ENCODE results near the gene SHBG.

The SHBG gene

DNA sequence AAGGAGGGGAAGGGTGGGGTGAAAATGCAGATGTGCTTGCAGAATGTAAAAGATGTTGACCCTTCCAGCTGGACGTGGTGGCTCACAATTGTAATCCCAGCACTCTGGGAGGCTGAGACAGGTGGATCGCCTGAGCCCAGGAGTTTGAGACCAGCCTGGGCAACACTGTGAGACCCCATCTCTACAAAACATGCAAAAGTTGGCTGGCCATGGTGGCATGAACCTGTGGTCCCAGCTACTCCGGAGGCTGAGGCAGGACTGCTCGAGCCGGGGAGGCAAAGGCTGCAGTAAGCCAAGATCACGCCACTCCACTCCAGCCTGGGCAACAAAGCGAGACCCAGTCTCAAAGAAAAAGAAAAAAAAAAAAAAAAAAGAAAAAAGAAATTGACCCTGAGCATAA is 38.5 kb downstream of the SHBG start:
- no peak overlapping the region for H3K27ac ChIP-seq (ENCODE audit: insufficient read depth, low read depth, low read length, poor library complexity, severe bottlenecking)
- no peaks in the 10 kb centered on the region for H3K9me3 ChIP-seq (ENCODE audit: control insufficient read depth, low read length)
- WGBS, 2 experiments: 88 to 90% methylated on average over 7 of the region's 7 CpGs
- H3K4me1 ChIP-seq (ENCODE audit: control insufficient read depth, insufficient read depth, low read length): peaks cover 8% of the 10 kb centered on the region
- peaks cover 23% of the 10 kb centered on the region for H3K36me3 ChIP-seq (ENCODE audit: control insufficient read depth, insufficient read depth, low read length)
- H3K4me3 ChIP-seq (ENCODE audit: insufficient read depth, low read depth, low read length): no peak overlapping the region
- no peaks in the 10 kb centered on the region for H3K27me3 ChIP-seq (ENCODE audit: control insufficient read depth, insufficient read depth, low read length, poor library complexity, severe bottlenecking)

DNA sequence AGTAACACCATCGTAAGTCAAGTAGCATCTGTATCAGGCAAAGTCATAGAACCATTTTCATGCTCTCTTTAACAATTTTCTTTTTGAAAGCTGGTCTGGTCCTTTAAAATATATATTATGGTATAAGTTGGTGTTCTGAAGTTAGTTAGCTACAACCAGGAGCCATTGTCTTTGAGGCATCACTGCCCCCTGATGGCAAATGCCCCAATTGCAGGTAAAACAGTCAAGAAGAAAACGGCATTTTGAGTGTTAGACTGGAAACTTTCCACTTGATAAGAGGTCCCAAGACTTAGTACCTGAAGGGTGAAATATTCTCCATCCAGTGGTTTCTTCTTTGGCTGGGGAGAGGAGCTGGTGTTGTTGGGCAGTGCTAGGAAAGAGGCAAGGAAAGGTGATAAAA is 43.3 kb downstream of the SHBG start:
- H3K36me3 ChIP-seq (ENCODE audit: control insufficient read depth, insufficient read depth, low read length): peaks cover 50% of the 10 kb centered on the region
- H3K9me3 ChIP-seq (ENCODE audit: control insufficient read depth, low read length): no peaks in the 10 kb centered on the region
- no peaks in the 10 kb centered on the region for H3K27me3 ChIP-seq (ENCODE audit: control insufficient read depth, insufficient read depth, low read length, poor library complexity, severe bottlenecking)
- WGBS, 2 experiments: 95% methylated on average over 2 of the region's 2 CpGs
- no peak overlapping the region for H3K27ac ChIP-seq (ENCODE audit: insufficient read depth, low read depth, low read length, poor library complexity, severe bottlenecking)
- H3K4me1 ChIP-seq (ENCODE audit: control insufficient read depth, insufficient read depth, low read length): peaks cover 14% of the 10 kb centered on the region
- H3K4me3 ChIP-seq (ENCODE audit: insufficient read depth, low read depth, low read length): no peak overlapping the region

DNA sequence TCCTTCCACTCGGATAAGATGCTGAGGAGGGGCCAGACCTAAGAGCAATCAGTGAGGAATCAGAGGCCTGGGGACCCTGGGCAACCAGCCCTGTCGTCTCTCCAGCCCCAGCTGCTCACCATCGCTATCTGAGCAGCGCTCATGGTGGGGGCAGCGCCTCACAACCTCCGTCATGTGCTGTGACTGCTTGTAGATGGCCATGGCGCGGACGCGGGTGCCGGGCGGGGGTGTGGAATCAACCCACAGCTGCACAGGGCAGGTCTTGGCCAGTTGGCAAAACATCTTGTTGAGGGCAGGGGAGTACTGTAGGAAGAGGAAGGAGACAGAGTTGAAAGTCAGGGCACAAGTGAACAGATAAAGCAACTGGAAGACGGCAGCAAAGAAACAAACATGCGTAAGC is 45.0 kb downstream of the SHBG start:
- Histone ChIP-seq H3K27me3 (ENCODE audit: control insufficient read depth, insufficient read depth, low read length, poor library complexity, severe bottlenecking) (no peaks in the 10 kb centered on the region), H3K4me3 (ENCODE audit: insufficient read depth, low read depth, low read length) (no peak overlapping the region), H3K4me1 (ENCODE audit: control insufficient read depth, insufficient read depth, low read length) (peaks cover 14% of the 10 kb centered on the region), H3K27ac (ENCODE audit: insufficient read depth, low read depth, low read length, poor library complexity, severe bottlenecking) (no peak overlapping the region), H3K36me3 (ENCODE audit: control insufficient read depth, insufficient read depth, low read length) (peaks cover 44% of the 10 kb centered on the region), H3K9me3 (ENCODE audit: control insufficient read depth, low read length) (no peaks in the 10 kb centered on the region)
- 89 to 91% methylated on average over 14 of the region's 14 CpGs for WGBS, 2 experiments

DNA sequence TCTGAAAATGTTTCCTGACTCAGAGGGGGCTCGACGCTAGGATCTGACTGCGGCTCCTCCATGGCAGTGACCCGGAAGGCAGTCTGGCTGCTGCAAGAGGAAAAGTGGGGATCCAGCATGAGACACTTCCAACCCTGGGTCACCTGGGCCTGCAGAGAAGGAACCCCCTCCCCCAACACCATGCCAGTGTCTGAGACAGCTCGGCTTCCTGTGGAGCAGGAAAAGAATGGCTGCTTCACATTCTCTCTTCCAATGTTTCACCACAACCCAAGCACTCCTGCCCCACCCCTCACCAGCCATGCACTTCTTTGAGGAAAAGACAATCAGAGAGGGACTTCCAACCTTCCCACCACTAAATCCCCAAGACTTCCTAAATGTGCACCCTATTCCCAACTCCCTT is 46.6 kb downstream of the SHBG start:
- no peak overlapping the region for H3K27ac ChIP-seq (ENCODE audit: insufficient read depth, low read depth, low read length, poor library complexity, severe bottlenecking)
- WGBS, 2 experiments: 64% methylated on average over 5 of the region's 5 CpGs

DNA sequence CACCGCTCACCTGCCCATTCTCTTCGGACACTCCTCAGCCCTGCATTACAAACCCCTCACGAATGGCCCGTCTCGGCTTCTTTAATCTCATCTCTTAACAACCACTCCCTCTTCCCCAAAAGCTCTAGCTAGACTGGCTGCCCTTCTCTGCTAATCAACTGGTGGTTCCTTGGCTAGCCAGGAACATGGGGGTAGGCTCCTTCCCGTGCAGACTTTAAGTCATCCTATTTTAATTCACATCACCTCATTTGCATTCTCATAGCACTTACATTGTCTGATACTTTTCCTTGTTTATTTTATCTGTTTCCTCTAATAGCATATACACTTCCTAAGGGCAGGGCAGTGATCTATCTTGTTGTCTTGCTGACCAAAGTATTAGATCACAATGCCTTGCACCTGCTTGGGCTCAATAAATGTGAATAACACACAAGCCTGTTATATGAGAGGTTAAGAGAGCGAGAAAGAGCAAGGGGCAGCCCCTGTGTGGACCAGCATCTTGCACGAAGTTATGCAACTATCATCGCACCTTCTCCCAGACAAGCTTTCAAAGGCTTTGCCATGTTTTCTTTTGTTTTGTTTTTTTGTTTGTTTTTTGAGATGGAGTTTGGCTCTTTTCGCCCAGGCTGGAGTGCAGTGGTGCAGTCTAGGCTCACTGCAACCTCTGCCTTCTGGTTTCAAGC is 47.6 kb downstream of the SHBG start:
- 42 to 50% methylated on average over 10 of the region's 10 CpGs for WGBS, 2 experiments
- Histone ChIP-seq H3K9me3 (ENCODE audit: control insufficient read depth, low read length) (no peaks in the 10 kb centered on the region), H3K4me3 (ENCODE audit: insufficient read depth, low read depth, low read length) (no peak overlapping the region), H3K27ac (ENCODE audit: insufficient read depth, low read depth, low read length, poor library complexity, severe bottlenecking) (no peak overlapping the region), H3K27me3 (ENCODE audit: control insufficient read depth, insufficient read depth, low read length, poor library complexity, severe bottlenecking) (no peaks in the 10 kb centered on the region), H3K36me3 (ENCODE audit: control insufficient read depth, insufficient read depth, low read length) (peaks cover 36% of the 10 kb centered on the region), H3K4me1 (ENCODE audit: control insufficient read depth, insufficient read depth, low read length) (peaks cover 14% of the 10 kb centered on the region)

More for the DNA sequence above, 46.6 kb downstream of the SHBG start:
- H3K4me3 ChIP-seq (ENCODE audit: insufficient read depth, low read depth, low read length): no peak overlapping the region
- peaks cover 38% of the 10 kb centered on the region for H3K36me3 ChIP-seq (ENCODE audit: control insufficient read depth, insufficient read depth, low read length)
- no peaks in the 10 kb centered on the region for H3K9me3 ChIP-seq (ENCODE audit: control insufficient read depth, low read length)
- H3K4me1 ChIP-seq (ENCODE audit: control insufficient read depth, insufficient read depth, low read length): peaks cover 14% of the 10 kb centered on the region
- no peaks in the 10 kb centered on the region for H3K27me3 ChIP-seq (ENCODE audit: control insufficient read depth, insufficient read depth, low read length, poor library complexity, severe bottlenecking)

Data from ectodermal cell (in vitro differentiated cells).